Measurements from ENCODE around the gene MVB12A.

The MVB12A gene

DNA sequence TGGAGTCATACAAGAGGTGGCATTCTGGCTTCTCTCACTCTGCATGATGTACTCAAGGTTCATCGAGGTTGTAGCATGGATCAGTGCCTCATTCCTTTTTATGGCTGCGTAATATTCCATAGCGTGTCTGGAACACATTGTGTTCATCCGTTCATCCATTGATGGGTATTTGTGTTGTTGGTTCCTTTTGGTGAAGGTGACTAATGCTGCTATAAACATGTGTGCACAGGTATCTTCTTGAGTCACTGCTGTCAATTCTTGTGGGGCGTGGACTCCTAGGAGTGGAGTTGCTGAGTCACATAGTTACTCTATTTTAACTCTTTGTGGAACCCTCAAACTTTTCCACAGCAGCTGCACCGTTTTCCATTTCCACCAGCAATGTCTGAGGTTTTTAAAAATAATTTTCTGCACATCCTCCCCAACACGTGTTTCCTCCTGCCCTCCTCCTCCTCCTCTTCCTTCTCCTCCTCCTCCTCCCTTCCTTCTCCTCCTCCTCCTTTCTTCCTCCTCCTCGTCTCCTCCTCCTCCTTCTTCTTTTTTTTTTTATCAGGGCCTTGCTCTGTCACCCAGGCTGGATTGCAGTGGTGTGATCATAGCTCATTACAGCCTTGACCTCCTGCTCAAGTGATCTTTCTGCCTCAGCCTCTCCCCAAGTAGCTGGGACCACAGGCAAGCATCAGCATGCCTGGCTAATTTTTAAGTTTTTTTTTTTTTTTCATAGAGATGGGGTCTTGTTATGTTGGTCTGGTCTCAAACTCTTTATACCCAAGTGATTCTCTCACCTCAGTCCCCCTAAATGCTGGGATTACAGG, 30.6 kb downstream of the MVB12A start:
- no peak overlapping the region for H3K4me3 ChIP-seq (ENCODE audit: low read depth in 1 of 2, low read length in 2 of 2)
- peaks cover 5% of the 10 kb centered on the region for H3K27me3 ChIP-seq (ENCODE audit: low read depth, low read length)
- H3K27ac ChIP-seq (ENCODE audit: low read length): no peak overlapping the region
- H3K4me1 ChIP-seq (ENCODE audit: control insufficient read depth in 1 of 2, insufficient read depth in 2 of 2, low read length in 2 of 2): peaks cover 0 to 4% of the 10 kb centered on the region in 2 donors
- H3K36me3 ChIP-seq (ENCODE audit: control insufficient read depth in 1 of 2, insufficient read depth in 2 of 2, low read length in 2 of 2): no peaks in the 10 kb centered on the region
- H3K9me3 ChIP-seq (ENCODE audit: control insufficient read depth in 1 of 2, low read length in 2 of 2): no peaks in the 10 kb centered on the region

GRCh38 chr19:17451820-17452219, 32.0 kb downstream of the MVB12A start:
- Histone ChIP-seq H3K4me1 (ENCODE audit: control insufficient read depth in 1 of 2, insufficient read depth in 2 of 2, low read length in 2 of 2) (peaks cover 0 to 4% of the 10 kb centered on the region in 2 donors), H3K27ac (ENCODE audit: low read length) (no peak overlapping the region), H3K9me3 (ENCODE audit: control insufficient read depth in 1 of 2, low read length in 2 of 2) (no peaks in the 10 kb centered on the region), H3K4me3 (ENCODE audit: low read depth in 1 of 2, low read length in 2 of 2) (no peak overlapping the region), H3K27me3 (ENCODE audit: low read depth, low read length) (peaks cover 5% of the 10 kb centered on the region), H3K36me3 (ENCODE audit: control insufficient read depth in 1 of 2, insufficient read depth in 2 of 2, low read length in 2 of 2) (no peaks in the 10 kb centered on the region)

GRCh38 chr19:17454576-17455071, 34.8 kb downstream of the MVB12A start:
- H3K9me3 ChIP-seq (ENCODE audit: control insufficient read depth in 1 of 2, low read length in 2 of 2): no peaks in the 10 kb centered on the region
- H3K4me3 ChIP-seq (ENCODE audit: low read depth in 1 of 2, low read length in 2 of 2): no peak overlapping the region
- H3K27ac ChIP-seq (ENCODE audit: low read length): no peak overlapping the region
- H3K27me3 ChIP-seq (ENCODE audit: low read depth, low read length): peaks cover 11% of the 10 kb centered on the region
- H3K36me3 ChIP-seq (ENCODE audit: control insufficient read depth in 1 of 2, insufficient read depth in 2 of 2, low read length in 2 of 2): no peaks in the 10 kb centered on the region
- H3K4me1 ChIP-seq (ENCODE audit: control insufficient read depth in 1 of 2, insufficient read depth in 2 of 2, low read length in 2 of 2): no peaks in the 10 kb centered on the region

- H3K36me3 ChIP-seq (ENCODE audit: control insufficient read depth in 1 of 2, insufficient read depth in 2 of 2, low read length in 2 of 2): no peaks in the 10 kb centered on the region
- no peaks in the 10 kb centered on the region for H3K4me1 ChIP-seq (ENCODE audit: control insufficient read depth in 1 of 2, insufficient read depth in 2 of 2, low read length in 2 of 2)
- no peak overlapping the region for H3K4me3 ChIP-seq (ENCODE audit: low read depth in 1 of 2, low read length in 2 of 2)
- no peak overlapping the region for H3K27ac ChIP-seq (ENCODE audit: low read length)
- peaks cover 11% of the 10 kb centered on the region for H3K27me3 ChIP-seq (ENCODE audit: low read depth, low read length)
- no peaks in the 10 kb centered on the region for H3K9me3 ChIP-seq (ENCODE audit: control insufficient read depth in 1 of 2, low read length in 2 of 2)
Measured at GRCh38 chr19:17455308-17456123, 35.7 kb downstream of the MVB12A start.

GRCh38 chr19:17456127-17456526, 36.3 kb downstream of the MVB12A start:
- no peak overlapping the region for H3K4me3 ChIP-seq (ENCODE audit: low read depth in 1 of 2, low read length in 2 of 2)
- peaks cover 11% of the 10 kb centered on the region for H3K27me3 ChIP-seq (ENCODE audit: low read depth, low read length)

GRCh38 chr19:17457616-17458015, 37.8 kb downstream of the MVB12A start:
- H3K9me3 ChIP-seq (ENCODE audit: control insufficient read depth in 1 of 2, low read length in 2 of 2): no peaks in the 10 kb centered on the region
- H3K36me3 ChIP-seq (ENCODE audit: control insufficient read depth in 1 of 2, insufficient read depth in 2 of 2, low read length in 2 of 2): no peaks in the 10 kb centered on the region
- H3K4me1 ChIP-seq (ENCODE audit: control insufficient read depth in 1 of 2, insufficient read depth in 2 of 2, low read length in 2 of 2): no peaks in the 10 kb centered on the region
- no peak overlapping the region for H3K4me3 ChIP-seq (ENCODE audit: low read depth in 1 of 2, low read length in 2 of 2)
- no peak overlapping the region for H3K27ac ChIP-seq (ENCODE audit: low read length)
- peaks cover 11% of the 10 kb centered on the region for H3K27me3 ChIP-seq (ENCODE audit: low read depth, low read length)

More at GRCh38 chr19:17456127-17456526, 36.3 kb downstream of the MVB12A start:
- Histone ChIP-seq H3K27ac (ENCODE audit: low read length) (no peak overlapping the region), H3K9me3 (ENCODE audit: control insufficient read depth in 1 of 2, low read length in 2 of 2) (no peaks in the 10 kb centered on the region), H3K36me3 (ENCODE audit: control insufficient read depth in 1 of 2, insufficient read depth in 2 of 2, low read length in 2 of 2) (no peaks in the 10 kb centered on the region), H3K4me1 (ENCODE audit: control insufficient read depth in 1 of 2, insufficient read depth in 2 of 2, low read length in 2 of 2) (no peaks in the 10 kb centered on the region)

- Histone ChIP-seq H3K4me1 (ENCODE audit: control insufficient read depth in 1 of 2, insufficient read depth in 2 of 2, low read length in 2 of 2) (no peaks in the 10 kb centered on the region), H3K27me3 (ENCODE audit: low read depth, low read length) (peaks cover 11% of the 10 kb centered on the region), H3K27ac (ENCODE audit: low read length) (no peak overlapping the region)
Measured at GRCh38 chr19:17458970-17459369, 39.1 kb downstream of the MVB12A start.

DNA sequence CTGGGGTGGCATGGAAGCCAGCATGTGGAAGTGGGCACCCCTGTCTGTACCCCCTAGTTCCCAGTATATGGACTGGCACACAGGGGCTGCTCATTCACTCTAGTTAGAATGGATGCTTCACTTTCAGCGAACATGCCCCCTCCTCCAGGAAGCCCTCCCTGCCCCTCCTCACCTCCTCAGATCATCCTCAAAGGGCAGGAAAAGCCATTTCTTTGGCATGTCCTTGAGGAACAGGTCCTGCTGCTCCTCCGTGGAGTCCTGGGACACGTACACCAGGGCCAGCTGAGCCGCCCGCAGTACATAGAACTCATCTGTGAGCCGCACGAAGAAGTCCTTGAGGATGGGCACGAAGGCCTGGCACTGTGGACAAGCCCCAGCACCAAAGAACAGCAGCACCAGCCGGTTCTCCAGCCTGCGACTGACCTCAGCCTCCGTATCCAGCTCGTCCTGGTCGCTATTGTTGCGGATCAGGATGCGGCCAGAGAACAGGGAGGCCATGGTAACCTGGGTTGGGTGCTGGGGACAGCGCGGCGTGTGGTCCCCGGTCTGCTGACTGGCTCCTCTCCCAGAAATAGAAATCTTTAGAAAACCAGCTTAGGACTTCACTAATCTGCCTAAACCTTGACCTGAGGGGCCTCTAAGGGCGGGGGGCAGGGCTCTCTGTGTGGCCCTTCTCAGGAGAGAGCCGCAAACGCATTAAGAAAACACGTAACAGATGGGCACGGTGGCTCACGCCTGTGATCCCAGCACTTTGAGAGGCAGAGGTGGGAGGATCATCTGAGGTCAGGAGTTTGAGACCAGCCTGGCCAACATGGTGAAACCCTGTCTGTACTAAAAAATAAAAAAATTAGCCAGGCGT, 40.8 kb downstream of the MVB12A start, which contains the start of gene NXNL1:
TSS of gene NXNL1 (minus strand) at position 555 of the 859 bp plus-strand sequence. CDS start at position 498, 57 bp downstream.
- Histone ChIP-seq H3K4me3 (ENCODE audit: low read depth in 1 of 2, low read length in 2 of 2) (no peak within 1 kb of the TSS), H3K4me1 (ENCODE audit: control insufficient read depth in 1 of 2, insufficient read depth in 2 of 2, low read length in 2 of 2) (no peaks in the 10 kb centered on the region), H3K9me3 (ENCODE audit: control insufficient read depth in 1 of 2, low read length in 2 of 2) (no peaks in the 10 kb centered on the region), H3K27me3 (ENCODE audit: low read depth, low read length) (peaks cover 6% of the 10 kb centered on the region), H3K27ac (ENCODE audit: low read length) (no peak within 1 kb of the TSS), H3K36me3 (ENCODE audit: control insufficient read depth in 1 of 2, insufficient read depth in 2 of 2, low read length in 2 of 2) (no peaks in the 10 kb centered on the region)

More at GRCh38 chr19:17458970-17459369, 39.1 kb downstream of the MVB12A start:
- Histone ChIP-seq H3K36me3 (ENCODE audit: control insufficient read depth in 1 of 2, insufficient read depth in 2 of 2, low read length in 2 of 2) (no peaks in the 10 kb centered on the region), H3K9me3 (ENCODE audit: control insufficient read depth in 1 of 2, low read length in 2 of 2) (no peaks in the 10 kb centered on the region), H3K4me3 (ENCODE audit: low read depth in 1 of 2, low read length in 2 of 2) (no peak overlapping the region)

DNA sequence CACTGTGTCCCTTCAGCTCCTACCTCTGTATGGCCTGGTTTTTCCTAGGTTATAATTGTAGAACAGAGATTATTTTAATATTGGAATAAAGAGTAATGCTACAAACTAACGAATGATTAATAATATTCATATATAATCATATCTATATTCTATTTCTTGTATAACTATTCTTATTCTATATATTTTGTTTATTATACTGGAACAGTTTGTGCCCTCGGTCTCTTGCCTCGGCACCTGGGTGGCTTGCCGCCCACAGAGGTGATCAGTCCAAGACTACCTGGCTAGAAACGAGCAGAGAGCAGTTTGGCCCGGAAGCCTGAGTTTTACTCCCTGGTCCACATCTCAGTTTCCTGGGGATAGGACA, 46.6 kb downstream of the MVB12A start:
- Histone ChIP-seq H3K27ac (ENCODE audit: low read length) (no peak overlapping the region), H3K4me3 (ENCODE audit: low read depth in 1 of 2, low read length in 2 of 2) (no peak overlapping the region), H3K27me3 (ENCODE audit: low read depth, low read length) (no peaks in the 10 kb centered on the region), H3K36me3 (ENCODE audit: control insufficient read depth in 1 of 2, insufficient read depth in 2 of 2, low read length in 2 of 2) (no peaks in the 10 kb centered on the region), H3K4me1 (ENCODE audit: control insufficient read depth in 1 of 2, insufficient read depth in 2 of 2, low read length in 2 of 2) (peaks cover 9 to 18% of the 10 kb centered on the region in 2 donors), H3K9me3 (ENCODE audit: control insufficient read depth in 1 of 2, low read length in 2 of 2) (no peaks in the 10 kb centered on the region)

DNA sequence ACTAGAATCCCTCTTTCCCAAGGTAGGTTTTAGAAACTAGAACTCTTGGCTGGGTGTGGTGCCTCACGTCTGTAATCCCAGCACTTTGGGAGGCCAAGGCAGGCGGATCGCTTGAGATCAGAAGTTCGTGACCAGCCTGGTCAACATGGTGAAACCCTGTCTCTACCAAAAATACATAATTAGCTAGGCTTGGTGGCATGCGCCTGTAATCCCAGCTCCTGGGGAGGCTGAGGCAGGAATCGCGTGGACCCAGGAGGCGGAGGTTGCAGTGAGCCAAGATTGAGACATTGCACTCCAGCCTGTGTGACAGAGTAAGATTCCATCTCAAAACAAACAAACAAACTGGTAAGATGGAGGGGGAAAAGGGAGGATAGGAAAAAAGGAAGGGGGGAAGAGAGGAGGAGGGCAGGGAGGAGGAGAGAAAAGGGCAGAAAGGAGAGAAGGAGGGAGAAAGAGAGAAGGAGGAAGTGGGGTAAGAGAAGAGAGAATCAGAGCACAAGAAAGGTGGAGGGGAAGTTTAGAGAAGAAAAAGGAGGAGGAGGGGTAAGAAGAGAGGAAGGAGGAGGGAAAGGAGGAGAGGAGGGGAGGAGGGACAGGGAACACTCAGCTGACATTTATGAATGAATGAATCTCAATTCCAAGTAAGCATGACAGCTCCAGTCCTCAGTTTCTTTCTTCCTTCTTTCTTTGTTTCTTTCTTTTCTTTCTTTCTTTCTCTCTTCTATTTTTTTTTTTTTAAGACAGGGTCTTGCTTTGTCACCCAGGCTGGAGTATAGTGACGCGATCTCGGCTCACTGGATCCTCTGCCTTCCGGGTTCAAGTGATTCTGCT, 47.8 kb downstream of the MVB12A start:
- Histone ChIP-seq H3K27ac (ENCODE audit: low read length) (no peak overlapping the region), H3K4me1 (ENCODE audit: control insufficient read depth in 1 of 2, insufficient read depth in 2 of 2, low read length in 2 of 2) (peaks cover 10 to 23% of the 10 kb centered on the region in 2 donors)

More for the DNA sequence above, 47.8 kb downstream of the MVB12A start:
- Histone ChIP-seq H3K4me3 (ENCODE audit: low read depth in 1 of 2, low read length in 2 of 2) (no peak overlapping the region), H3K27me3 (ENCODE audit: low read depth, low read length) (no peaks in the 10 kb centered on the region), H3K36me3 (ENCODE audit: control insufficient read depth in 1 of 2, insufficient read depth in 2 of 2, low read length in 2 of 2) (no peaks in the 10 kb centered on the region), H3K9me3 (ENCODE audit: control insufficient read depth in 1 of 2, low read length in 2 of 2) (no peaks in the 10 kb centered on the region)
